Mucosa of descending colon (tissue), 3 donors: ENCODE results near the gene WNK1. TPM values are rescaled to one million over a fixed set of nuclear protein-coding genes. Genes with fewer than 3 reads are reported as not detected.

Source experiments
- ATAC-seq: fragments of 200-7000 bp; cut with Tn5 transposase; one replicate; pipeline ENCODE4 v1.9.1; 2020; ENCODE audit warnings: mild to moderate bottlenecking, moderate library complexity
- DNase-seq, 3 donors: peaks; one replicate each; pipeline ENCODE4 v3.0.0-alpha.2; 2020
- H3K36me3 ChIP-seq: fragments of 200-600 bp; one replicate; pipeline ENCODE4 v1.8.0; 2021; ENCODE audit warnings: low read depth, mild to moderate bottlenecking
- H3K4me1 ChIP-seq: fragments of 200-600 bp; one replicate; pipeline ENCODE4 v1.8.0; 2021; ENCODE audit warnings: low read depth, mild to moderate bottlenecking
- H3K4me3 ChIP-seq: fragments of 200-600 bp; one replicate; pipeline ENCODE4 v1.8.0; 2021; ENCODE audit warnings: mild to moderate bottlenecking
- H3K9me3 ChIP-seq: fragments of 200-600 bp; one replicate; pipeline ENCODE4 v1.8.0; 2021; ENCODE audit warnings: mild to moderate bottlenecking
- intact Hi-C, 2 donors: fragments of 100-400 bp; cut with DNase I in 1 of 2; cut with micrococcal nuclease in 1 of 2; formaldehyde crosslinking; loops; one replicate each; pipeline versions ENCODE4 v1.11.0 to v1.11.1; 2022; cut with DNase I, micrococcal nuclease
- total RNA-seq, 3 donors: library from RNA; stranded (reverse); fragmentation: NEBNext Ultra II Directional in 2 of 3; extraction: Animal tissue kit (Norgen Biotek cat#: 25700) in 2 of 3; gene quantifications; one replicate each; pipeline versions ENCODE4 v1.2.1 to v1.2.4, GENCODE V29; 2021 to 2023
- TF ChIP-seq, protein P1 (sequence below): fragments of 200-600 bp; IDR thresholded peaks from one replicate; pipeline ENCODE4 v1.8.0; 2022; ENCODE audit warnings: antibody characterized with exemption, mild to moderate bottlenecking
- donor health status: DM: no; HTN: no; CAD: no; lungs with moderate emphysema.
- donor health status: DM: no; HTN: no; CAD: no.
- donor health status: DM: no; HTN: yes; CAD: no.

The WNK1 gene
- total RNA-seq, 3 donors from 2014 or later, result 84.0 to 155 (median 85.5) TPM

- H3K36me3 ChIP-seq, result peaks cover 9% of the 10 kb centered on the region
Measured at GRCh38 chr12:867905-868304, 115.5 kb downstream of the WNK1 start.

GRCh38 chr12:868722-869121 lies 116.3 kb downstream of the WNK1 start:
- Histone ChIP-seq H3K36me3 (peaks cover 9% of the 10 kb centered on the region), H3K9me3 (no peaks in the 10 kb centered on the region), H3K4me1 (no peaks in the 10 kb centered on the region), H3K4me3 (no peak overlapping the region)
- intact Hi-C loops, result no loop called here
- ATAC-seq (no peak), DNase-seq (no peak)
- TF ChIP-seq, protein P1, sequence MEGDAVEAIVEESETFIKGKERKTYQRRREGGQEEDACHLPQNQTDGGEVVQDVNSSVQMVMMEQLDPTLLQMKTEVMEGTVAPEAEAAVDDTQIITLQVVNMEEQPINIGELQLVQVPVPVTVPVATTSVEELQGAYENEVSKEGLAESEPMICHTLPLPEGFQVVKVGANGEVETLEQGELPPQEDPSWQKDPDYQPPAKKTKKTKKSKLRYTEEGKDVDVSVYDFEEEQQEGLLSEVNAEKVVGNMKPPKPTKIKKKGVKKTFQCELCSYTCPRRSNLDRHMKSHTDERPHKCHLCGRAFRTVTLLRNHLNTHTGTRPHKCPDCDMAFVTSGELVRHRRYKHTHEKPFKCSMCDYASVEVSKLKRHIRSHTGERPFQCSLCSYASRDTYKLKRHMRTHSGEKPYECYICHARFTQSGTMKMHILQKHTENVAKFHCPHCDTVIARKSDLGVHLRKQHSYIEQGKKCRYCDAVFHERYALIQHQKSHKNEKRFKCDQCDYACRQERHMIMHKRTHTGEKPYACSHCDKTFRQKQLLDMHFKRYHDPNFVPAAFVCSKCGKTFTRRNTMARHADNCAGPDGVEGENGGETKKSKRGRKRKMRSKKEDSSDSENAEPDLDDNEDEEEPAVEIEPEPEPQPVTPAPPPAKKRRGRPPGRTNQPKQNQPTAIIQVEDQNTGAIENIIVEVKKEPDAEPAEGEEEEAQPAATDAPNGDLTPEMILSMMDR, result no peak

More at GRCh38 chr12:867905-868304, 115.5 kb downstream of the WNK1 start:
- no peaks in the 10 kb centered on the region for H3K9me3 ChIP-seq
- intact Hi-C loops, result no loop called here
- no peak overlapping the region for H3K4me3 ChIP-seq
- TF ChIP-seq, protein P1, result no peak
- no peaks in the 10 kb centered on the region for H3K4me1 ChIP-seq
- DNase-seq (no peak), ATAC-seq (no peak)

DNA sequence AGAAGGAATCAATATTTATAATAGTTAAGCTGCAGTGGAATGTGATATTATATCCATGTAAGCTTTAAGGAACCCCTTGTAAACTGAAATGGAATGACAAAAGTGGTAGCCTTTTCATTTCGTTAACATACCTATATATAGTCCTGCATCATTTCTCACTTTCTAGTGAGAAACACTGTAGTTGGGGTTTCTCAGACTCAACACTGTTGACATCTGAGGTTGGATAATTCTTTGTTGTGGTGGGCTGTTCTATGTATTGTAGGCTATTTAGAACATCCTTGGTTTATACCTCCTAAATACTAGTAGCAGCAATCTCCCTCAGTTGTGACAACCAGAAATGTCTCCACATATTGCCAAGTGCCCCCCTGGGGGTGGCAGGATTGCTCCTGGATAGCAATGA lies 118.0 kb downstream of the WNK1 start:
- DNase-seq (no peak), ATAC-seq (no peak)
- H3K9me3 ChIP-seq, result no peaks in the 10 kb centered on the region
- peaks cover 9% of the 10 kb centered on the region for H3K36me3 ChIP-seq
- intact Hi-C loops, result no loop called here
- TF ChIP-seq, protein P1, result no peak
- H3K4me3 ChIP-seq, result no peak overlapping the region
- H3K4me1 ChIP-seq, result no peaks in the 10 kb centered on the region

- Histone ChIP-seq H3K4me1 (no peaks in the 10 kb centered on the region), H3K36me3 (peaks cover under 1% of the 10 kb centered on the region), H3K9me3 (no peaks in the 10 kb centered on the region), H3K4me3 (no peak overlapping the region)
- DNase-seq (no peak), ATAC-seq (peak; percentile 54)
- intact Hi-C loops, result no loop called here
- TF ChIP-seq, protein P1, result no peak
Measured at GRCh38 chr12:873954-874353, 121.6 kb downstream of the WNK1 start.

GRCh38 chr12:879641-880040 lies 127.3 kb downstream of the WNK1 start:
- peaks cover 15% of the 10 kb centered on the region for H3K36me3 ChIP-seq
- intact Hi-C loops, result no loop called here
- TF ChIP-seq, protein P1, result no peak

GRCh38 chr12:880656-881055 lies 128.3 kb downstream of the WNK1 start:
- Histone ChIP-seq H3K4me1 (no peaks in the 10 kb centered on the region), H3K9me3 (no peaks in the 10 kb centered on the region), H3K36me3 (peaks cover 23% of the 10 kb centered on the region), H3K4me3 (no peak overlapping the region)
- intact Hi-C loops, result no loop called here
- TF ChIP-seq, protein P1, result no peak
- ATAC-seq (no peak), DNase-seq (no peak)

More at GRCh38 chr12:879641-880040, 127.3 kb downstream of the WNK1 start:
- Histone ChIP-seq H3K4me1 (no peaks in the 10 kb centered on the region), H3K9me3 (no peaks in the 10 kb centered on the region), H3K4me3 (no peak overlapping the region)
- ATAC-seq, result no peak
- no peak for DNase-seq
